Measurements from ENCODE around the gene PRM1.
"Not testable (repeated sequence)": the region's sequence is repeated elsewhere in the genome, so short reads cannot be mapped to it uniquely, and the experiment has no call there.

PRM1 gene

GRCh38 chr16:11298143-11298900 is 17.2 kb upstream of the PRM1 start:
- no peak for DNase-seq (ENCODE audit: low read depth)

GRCh38 chr16:11297492-11298142 is 16.5 kb upstream of the PRM1 start:
- DNase-seq (ENCODE audit: low read depth): peak; percentile 61

- peak; percentile 33 for DNase-seq (ENCODE audit: low read depth)
Observed at GRCh38 chr16:11296706-11297491, 15.8 kb upstream of the PRM1 start.

GRCh38 chr16:11296351-11296705 is 15.2 kb upstream of the PRM1 start:
- no peak for DNase-seq (ENCODE audit: low read depth)

- DNase-seq (ENCODE audit: low read depth): no peak
Observed at GRCh38 chr16:11295672-11296071, 14.5 kb upstream of the PRM1 start.

GRCh38 chr16:11292076-11292748 is 11.1 kb upstream of the PRM1 start:
- no peak for DNase-seq (ENCODE audit: low read depth)

GRCh38 chr16:11291091-11291703 is 10.1 kb upstream of the PRM1 start:
- no peak for DNase-seq (ENCODE audit: low read depth)

- DNase-seq (ENCODE audit: low read depth): no peak
Observed at GRCh38 chr16:11290102-11290893, 9.2 kb upstream of the PRM1 start.

GRCh38 chr16:11289696-11290095 is 8.6 kb upstream of the PRM1 start:
- DNase-seq (ENCODE audit: low read depth): not testable (repeated sequence)

- no peak for DNase-seq (ENCODE audit: low read depth)
Observed at GRCh38 chr16:11289202-11289601, 8.1 kb upstream of the PRM1 start.

GRCh38 chr16:11285842-11286241 is 4.7 kb upstream of the PRM1 start:
- DNase-seq (ENCODE audit: low read depth): no peak

- peak; percentile 67 for DNase-seq (ENCODE audit: low read depth)
Observed at GRCh38 chr16:11283820-11284248, 2.7 kb upstream of the PRM1 start.

GRCh38 chr16:11278681-11279628 is 2.2 kb downstream of the PRM1 start:
- DNase-seq (ENCODE audit: low read depth): no peak

GRCh38 chr16:11277607-11278337 is 3.4 kb downstream of the PRM1 start:
- no peak for DNase-seq (ENCODE audit: low read depth)

GRCh38 chr16:11276896-11277593 is 4.1 kb downstream of the PRM1 start:
- DNase-seq (ENCODE audit: low read depth): no peak

- no peak for DNase-seq (ENCODE audit: low read depth)
Observed at GRCh38 chr16:11276143-11276895, 4.8 kb downstream of the PRM1 start, which contains the start of gene PRM2. Gene PRM2, minus strand, starts transcription at chr16:11276480. Its CDS starts 110 bp downstream, at chr16:11276370.

GRCh38 chr16:11274964-11275363 is 6.2 kb downstream of the PRM1 start:
- DNase-seq (ENCODE audit: low read depth): no peak
